Measurements from ENCODE around the gene NXPH4. TPM values are rescaled to one million over a fixed set of nuclear protein-coding genes. Genes with fewer than 3 reads are reported as not detected.

The NXPH4 gene
- total RNA-seq, 6 donors from 2014 or later: 0.20 to 0.94 (median 0.22) TPM; not detected in 3

DNA sequence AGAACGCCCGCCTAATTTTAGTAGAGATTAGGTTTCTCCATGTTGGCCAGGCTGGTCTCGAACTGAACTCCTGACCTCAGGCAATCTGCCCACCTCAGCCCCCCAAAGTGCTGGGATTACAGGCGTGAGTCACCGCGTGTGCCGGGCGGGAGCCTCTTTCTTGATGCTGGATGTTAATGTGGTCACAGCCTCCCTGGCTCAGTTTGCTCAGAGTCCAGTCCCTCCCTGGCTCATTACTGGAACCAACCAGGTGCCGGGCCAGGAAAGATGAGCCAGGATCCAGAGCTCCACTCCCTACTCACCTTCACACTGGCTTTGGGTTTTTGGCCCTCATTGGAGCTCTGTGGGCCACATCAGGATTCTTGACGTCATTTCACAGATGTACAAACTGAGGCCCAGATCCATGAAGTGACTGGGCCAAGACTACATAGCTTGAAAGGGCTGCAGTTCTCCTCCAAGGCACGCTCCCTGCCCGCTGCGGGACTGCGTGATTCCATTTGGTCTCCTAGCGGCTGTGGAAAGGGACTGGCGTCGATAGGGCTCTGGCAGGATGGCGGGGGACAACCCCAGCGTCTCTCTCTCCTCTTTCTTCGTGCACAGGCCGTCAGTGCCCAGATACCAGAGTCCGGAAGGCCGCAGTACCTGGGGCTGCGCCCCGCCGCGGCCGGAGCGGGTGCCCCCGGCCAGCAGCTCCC lies 7.8 kb downstream of the NXPH4 start:
- Histone ChIP-seq H3K4me1 (peaks cover 25 to 39% (median 26%) of the 10 kb centered on the region in 4 donors), H3K27ac (no peak overlapping the region), H3K36me3 (no peaks in the 10 kb centered on the region), H3K4me3 (peak overlapping the region in 1 of 4 donors; percentile 3), H3K9me3 (no peaks in the 10 kb centered on the region), H3K27me3 (peaks cover 2 to 78% (median 45%) of the 10 kb centered on the region in 4 donors)
- peak in 1 of 2 donors; percentile 33 for DNase-seq
- WGBS, 2 donors: 43 to 82% methylated on average over 10 to 13 of the region's 30 CpGs
- no peak for TF ChIP-seq POLR2A (IDR thresholded peaks at IDR 0.05)
- no peak for TF ChIP-seq EP300 (IDR thresholded peaks at IDR 0.05)
- TF ChIP-seq POLR2AphosphoS5 (IDR thresholded peaks at IDR 0.05): no peak
- TF ChIP-seq, protein P1, sequence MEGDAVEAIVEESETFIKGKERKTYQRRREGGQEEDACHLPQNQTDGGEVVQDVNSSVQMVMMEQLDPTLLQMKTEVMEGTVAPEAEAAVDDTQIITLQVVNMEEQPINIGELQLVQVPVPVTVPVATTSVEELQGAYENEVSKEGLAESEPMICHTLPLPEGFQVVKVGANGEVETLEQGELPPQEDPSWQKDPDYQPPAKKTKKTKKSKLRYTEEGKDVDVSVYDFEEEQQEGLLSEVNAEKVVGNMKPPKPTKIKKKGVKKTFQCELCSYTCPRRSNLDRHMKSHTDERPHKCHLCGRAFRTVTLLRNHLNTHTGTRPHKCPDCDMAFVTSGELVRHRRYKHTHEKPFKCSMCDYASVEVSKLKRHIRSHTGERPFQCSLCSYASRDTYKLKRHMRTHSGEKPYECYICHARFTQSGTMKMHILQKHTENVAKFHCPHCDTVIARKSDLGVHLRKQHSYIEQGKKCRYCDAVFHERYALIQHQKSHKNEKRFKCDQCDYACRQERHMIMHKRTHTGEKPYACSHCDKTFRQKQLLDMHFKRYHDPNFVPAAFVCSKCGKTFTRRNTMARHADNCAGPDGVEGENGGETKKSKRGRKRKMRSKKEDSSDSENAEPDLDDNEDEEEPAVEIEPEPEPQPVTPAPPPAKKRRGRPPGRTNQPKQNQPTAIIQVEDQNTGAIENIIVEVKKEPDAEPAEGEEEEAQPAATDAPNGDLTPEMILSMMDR (IDR thresholded peaks at IDR 0.05): no peak
- no peak for ATAC-seq (ENCODE audit: low FRiP score in 2 of 2)

DNA sequence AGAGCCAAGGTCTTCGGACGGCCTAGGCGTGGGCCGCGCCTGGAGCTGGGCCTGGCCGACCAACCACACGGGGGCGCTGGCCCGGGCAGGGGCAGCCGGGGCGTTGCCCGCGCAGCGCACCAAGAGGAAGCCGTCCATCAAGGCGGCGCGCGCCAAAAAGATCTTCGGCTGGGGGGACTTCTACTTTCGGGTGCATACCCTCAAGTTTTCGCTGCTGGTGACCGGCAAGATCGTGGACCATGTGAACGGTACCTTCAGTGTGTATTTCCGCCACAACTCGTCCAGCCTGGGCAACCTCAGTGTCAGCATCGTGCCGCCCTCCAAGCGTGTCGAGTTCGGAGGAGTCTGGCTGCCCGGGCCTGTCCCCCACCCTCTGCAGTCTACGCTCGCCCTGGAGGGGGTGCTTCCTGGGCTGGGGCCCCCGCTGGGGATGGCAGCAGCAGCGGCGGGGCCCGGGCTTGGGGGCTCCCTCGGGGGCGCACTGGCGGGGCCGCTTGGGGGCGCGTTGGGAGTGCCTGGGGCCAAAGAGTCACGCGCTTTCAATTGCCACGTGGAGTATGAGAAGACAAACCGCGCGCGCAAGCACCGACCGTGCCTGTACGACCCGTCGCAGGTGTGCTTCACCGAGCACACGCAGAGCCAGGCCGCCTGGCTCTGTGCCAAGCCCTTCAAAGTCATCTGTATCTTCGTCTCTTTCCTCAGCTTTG lies 8.5 kb downstream of the NXPH4 start:
- H3K4me1 ChIP-seq: peaks cover 25 to 42% (median 30%) of the 10 kb centered on the region in 4 donors
- peak overlapping the region in 1 of 4 donors; percentile 3 for H3K4me3 ChIP-seq
- TF ChIP-seq EP300 (IDR thresholded peaks at IDR 0.05) (no peak), POLR2A (IDR thresholded peaks at IDR 0.05) (no peak), POLR2AphosphoS5 (IDR thresholded peaks at IDR 0.05) (no peak)
- TF ChIP-seq, protein P1 (IDR thresholded peaks at IDR 0.05): peak; percentile 69 to 83 (median 77)
- no peaks in the 10 kb centered on the region for H3K9me3 ChIP-seq
- ATAC-seq (ENCODE audit: low FRiP score in 2 of 2) (peak; percentile 54 to 73), DNase-seq (peak; percentile 65 to 93)
- no peaks in the 10 kb centered on the region for H3K36me3 ChIP-seq
- H3K27me3 ChIP-seq: peaks cover 1 to 71% (median 38%) of the 10 kb centered on the region in 4 donors
- H3K27ac ChIP-seq: no peak overlapping the region
- WGBS, 2 donors: 8 to 10% methylated on average over 5 to 29 of the region's 61 CpGs

DNA sequence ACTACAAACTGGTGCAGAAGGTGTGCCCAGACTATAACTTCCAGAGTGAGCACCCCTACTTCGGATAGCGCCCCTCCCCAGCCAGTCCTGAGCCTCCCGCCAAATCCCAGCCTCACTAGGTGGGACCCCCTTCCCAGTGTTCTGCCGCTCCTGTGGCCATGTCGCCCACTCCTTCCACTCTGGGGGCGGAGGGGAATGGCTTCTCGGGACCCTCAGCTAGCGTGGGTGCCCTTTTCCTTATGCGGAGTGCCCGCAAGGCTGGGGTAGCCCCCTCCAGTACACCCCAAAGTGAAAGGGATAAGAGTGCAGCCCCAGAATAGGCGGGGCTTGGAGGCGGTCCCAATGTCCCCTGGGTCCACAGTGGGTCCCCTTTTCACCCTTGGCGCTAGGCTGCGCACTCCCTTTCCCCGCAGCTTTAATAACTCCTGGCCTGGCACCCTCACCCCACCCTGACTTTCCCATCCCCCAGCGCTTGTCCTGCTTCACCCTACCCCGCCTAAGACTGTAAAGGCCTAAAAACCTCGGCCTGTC lies 9.2 kb downstream of the NXPH4 start:
- Histone ChIP-seq H3K4me3 (no peak overlapping the region), H3K27ac (no peak overlapping the region), H3K4me1 (peaks cover 31 to 45% (median 36%) of the 10 kb centered on the region in 4 donors), H3K36me3 (no peaks in the 10 kb centered on the region), H3K9me3 (no peaks in the 10 kb centered on the region), H3K27me3 (peaks cover 0 to 65% (median 35%) of the 10 kb centered on the region in 4 donors)
- DNase-seq (no peak), ATAC-seq (ENCODE audit: low FRiP score in 2 of 2) (no peak)
- 37 to 38% methylated on average over 18 of the region's 18 CpGs for WGBS, 2 donors
- TF ChIP-seq, protein P1 (IDR thresholded peaks at IDR 0.05): no peak
- TF ChIP-seq POLR2AphosphoS5 (IDR thresholded peaks at IDR 0.05) (no peak), EP300 (IDR thresholded peaks at IDR 0.05) (no peak), POLR2A (IDR thresholded peaks at IDR 0.05) (no peak)

DNA sequence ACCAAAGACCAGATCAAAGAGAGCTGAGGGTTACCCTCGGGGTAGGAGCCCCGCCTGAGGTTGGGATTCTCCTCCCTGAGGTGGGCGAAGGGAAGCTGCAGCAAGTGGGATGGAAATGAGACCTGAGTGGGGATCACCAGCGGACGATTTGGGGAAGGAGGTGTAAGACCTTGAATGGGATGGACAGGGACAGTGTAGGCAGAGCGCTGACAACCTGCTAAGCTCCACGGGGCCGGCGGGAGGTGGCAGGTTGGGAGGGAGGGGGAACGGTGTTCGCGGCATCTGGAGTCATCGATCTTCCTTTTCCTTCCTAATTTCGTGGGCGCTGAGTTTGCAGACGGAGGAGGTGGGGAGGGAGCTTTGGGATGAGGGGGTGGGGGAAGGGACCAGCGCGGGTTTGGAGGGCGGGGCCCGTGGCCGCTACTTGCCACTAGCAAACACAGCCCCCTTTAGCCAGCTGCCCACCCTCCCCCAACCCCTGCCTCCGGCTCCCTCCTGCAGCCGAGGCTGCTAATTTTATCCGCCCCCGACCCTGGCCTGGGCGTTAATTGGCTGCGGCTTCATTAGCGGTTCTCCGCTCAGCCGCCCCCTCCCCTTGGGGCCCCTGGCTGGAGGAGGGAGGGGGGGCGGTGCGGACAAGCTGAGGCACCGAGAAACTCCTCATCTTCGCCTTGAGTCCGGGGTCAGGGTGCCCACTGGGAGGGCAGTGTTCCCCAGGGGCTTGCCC lies 10.2 kb downstream of the NXPH4 start:
- no peak overlapping the region for H3K4me3 ChIP-seq
- no peak overlapping the region for H3K27ac ChIP-seq
- peaks cover 36 to 48% (median 42%) of the 10 kb centered on the region in 4 donors for H3K4me1 ChIP-seq
- H3K9me3 ChIP-seq: no peaks in the 10 kb centered on the region
- H3K27me3 ChIP-seq: peaks cover 0 to 55% (median 27%) of the 10 kb centered on the region in 4 donors
- peaks cover 0 to 9% (median 5%) of the 10 kb centered on the region in 4 donors for H3K36me3 ChIP-seq
- TF ChIP-seq EP300 (IDR thresholded peaks at IDR 0.05): no peak
- no peak for TF ChIP-seq POLR2AphosphoS5 (IDR thresholded peaks at IDR 0.05)
- TF ChIP-seq POLR2A (IDR thresholded peaks at IDR 0.05): no peak
- TF ChIP-seq, protein P1 (IDR thresholded peaks at IDR 0.05): no peak
- WGBS, 2 donors: 11 to 16% methylated on average over 27 to 32 of the region's 35 CpGs
- peak in 1 of 2 donors; percentile 57 for DNase-seq
- ATAC-seq (ENCODE audit: low FRiP score in 2 of 2): no peak
